ENCODE results near the gene PIEZO2. TPM values are rescaled to one million over a fixed set of nuclear protein-coding genes. Genes with fewer than 3 reads are reported as not detected.

Gene PIEZO2
- total RNA-seq, 1 experiment from 2014 or later: 10.7 TPM

DNA sequence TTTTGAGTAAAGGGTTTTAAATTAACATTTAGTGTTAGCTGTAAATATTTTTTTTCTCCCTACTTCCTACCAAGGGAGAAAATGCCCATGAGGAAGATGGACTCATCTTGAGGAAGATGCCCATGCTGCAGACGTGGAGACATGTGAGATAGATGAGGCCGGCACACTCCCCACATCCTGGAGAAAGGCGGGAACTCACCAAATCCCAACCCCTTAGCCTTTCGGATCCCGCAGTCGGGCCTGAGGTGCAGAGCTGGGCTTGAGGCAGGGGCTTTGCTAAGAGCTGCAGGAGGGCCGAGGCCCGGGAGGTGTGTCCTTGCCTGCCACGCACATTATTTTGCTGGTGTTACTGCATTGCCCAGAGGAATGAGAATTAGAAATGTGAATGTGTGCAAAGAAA is 485.6 kb downstream of the PIEZO2 start (continued):
- TF ChIP-seq, protein P1, sequence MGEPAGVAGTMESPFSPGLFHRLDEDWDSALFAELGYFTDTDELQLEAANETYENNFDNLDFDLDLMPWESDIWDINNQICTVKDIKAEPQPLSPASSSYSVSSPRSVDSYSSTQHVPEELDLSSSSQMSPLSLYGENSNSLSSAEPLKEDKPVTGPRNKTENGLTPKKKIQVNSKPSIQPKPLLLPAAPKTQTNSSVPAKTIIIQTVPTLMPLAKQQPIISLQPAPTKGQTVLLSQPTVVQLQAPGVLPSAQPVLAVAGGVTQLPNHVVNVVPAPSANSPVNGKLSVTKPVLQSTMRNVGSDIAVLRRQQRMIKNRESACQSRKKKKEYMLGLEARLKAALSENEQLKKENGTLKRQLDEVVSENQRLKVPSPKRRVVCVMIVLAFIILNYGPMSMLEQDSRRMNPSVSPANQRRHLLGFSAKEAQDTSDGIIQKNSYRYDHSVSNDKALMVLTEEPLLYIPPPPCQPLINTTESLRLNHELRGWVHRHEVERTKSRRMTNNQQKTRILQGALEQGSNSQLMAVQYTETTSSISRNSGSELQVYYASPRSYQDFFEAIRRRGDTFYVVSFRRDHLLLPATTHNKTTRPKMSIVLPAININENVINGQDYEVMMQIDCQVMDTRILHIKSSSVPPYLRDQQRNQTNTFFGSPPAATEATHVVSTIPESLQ (CRISPR knock-in tag; IDR thresholded peaks at IDR 0.05): no peak

- H3K4me3 Mint-ChIP-seq: no peak overlapping the region
- TF ChIP-seq TEAD4 (CRISPR knock-in tag; IDR thresholded peaks at IDR 0.05): no peak
- no peak for TF ChIP-seq KAT7 (CRISPR knock-in tag; IDR thresholded peaks at IDR 0.05; ENCODE audit: borderline replicate concordance)
- TF ChIP-seq FOXJ3 (CRISPR knock-in tag; IDR thresholded peaks at IDR 0.05; ENCODE audit: borderline replicate concordance): no peak
- no peaks in the 10 kb centered on the region for H3K9me3 Mint-ChIP-seq
- ChIA-PET CTCF (interaction anchor here (0.6 to 0.8 kb wide), 2 partner anchors 101 to 125 kb away, joined by 3 to 4 read pairs; no protein-coding TSS in a partner anchor), POLR2A (no interaction called here)
- peaks cover 26% of the 10 kb centered on the region for H3K4me1 Mint-ChIP-seq
- no peak overlapping the region for H3K27ac Mint-ChIP-seq
- no peak for ATAC-seq
- H3K27me3 Mint-ChIP-seq (ENCODE audit: low read depth): no peaks in the 10 kb centered on the region
- no peak for DNase-seq (ENCODE audit: low spot score)
- no peaks in the 10 kb centered on the region for H3K36me3 Mint-ChIP-seq
Measured at GRCh38 chr18:10661317-10661716, 488.1 kb downstream of the PIEZO2 start.

DNA sequence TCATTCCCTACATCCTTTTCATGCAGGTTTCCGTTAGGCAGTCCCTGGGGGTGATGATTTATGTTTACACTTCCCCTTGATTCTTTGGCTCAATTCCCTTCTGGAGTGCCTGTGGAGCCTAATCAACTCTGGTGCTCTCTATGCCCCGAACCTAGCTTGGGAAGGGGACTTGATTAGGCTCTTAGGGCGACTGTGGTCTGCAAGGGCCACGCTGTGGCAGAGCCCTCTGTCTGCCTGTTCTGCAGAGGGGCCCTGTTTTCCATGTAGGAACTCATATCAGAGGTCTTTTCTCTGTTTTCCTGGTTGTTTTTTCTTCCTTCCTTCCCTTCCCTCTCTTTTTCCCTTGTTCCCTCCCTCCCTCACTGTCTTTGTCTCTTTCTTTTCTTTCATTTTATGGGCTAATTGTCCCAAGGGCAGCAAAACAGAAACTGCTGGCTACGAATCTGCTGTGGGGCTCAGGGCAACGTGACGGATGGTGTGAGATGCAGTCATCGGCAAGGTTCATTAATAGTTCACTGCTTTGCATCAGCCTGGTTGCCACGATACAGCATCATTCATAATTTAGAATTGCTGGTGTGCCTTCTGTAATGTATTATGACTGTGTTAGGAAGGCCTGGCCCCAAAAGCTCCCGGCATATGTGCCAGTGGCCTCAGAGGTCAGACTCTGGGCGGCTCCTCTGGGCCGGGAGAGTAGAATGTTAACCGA is 489.0 kb downstream of the PIEZO2 start:
- TF ChIP-seq CREB1 (CRISPR knock-in tag; IDR thresholded peaks at IDR 0.05) (no peak), NFYB (CRISPR knock-in tag; conservative IDR thresholded peaks at IDR 0.05; ENCODE audit: low read depth) (no peak)
- Mint-ChIP-seq H3K4me3 (no peak overlapping the region), H3K27me3 (ENCODE audit: low read depth) (no peaks in the 10 kb centered on the region), H3K4me1 (peaks cover 26% of the 10 kb centered on the region), H3K36me3 (no peaks in the 10 kb centered on the region), H3K9me3 (no peaks in the 10 kb centered on the region), H3K27ac (no peak overlapping the region)
- CTCF ChIA-PET: interaction anchor here (0.6 to 1.2 kb wide), 3 partner anchors 17 to 1611 kb away, joined by 4 to 7 read pairs (median 5); no protein-coding TSS in a partner anchor
- DNase-seq (ENCODE audit: low spot score) (no peak), ATAC-seq (no peak)
- POLR2A ChIA-PET: no interaction called here

DNA sequence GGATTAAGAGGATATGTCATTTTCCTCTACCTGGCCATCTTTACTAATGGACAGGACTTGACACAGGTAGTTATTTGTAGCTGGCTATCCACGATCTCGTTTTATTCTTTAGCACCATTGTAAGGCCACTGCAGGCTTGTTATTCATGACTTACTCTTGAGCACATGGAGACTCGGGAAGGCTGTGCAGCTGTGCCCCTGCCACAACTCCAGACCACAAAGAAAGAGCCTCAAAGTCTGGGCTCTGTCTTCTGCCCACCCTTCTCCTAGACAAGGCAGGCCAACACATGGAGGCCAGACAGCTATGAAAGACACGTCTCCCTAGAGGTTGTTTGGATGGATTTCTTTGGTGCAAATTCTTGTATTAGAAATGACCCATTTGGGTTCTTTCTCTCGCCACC is 489.8 kb downstream of the PIEZO2 start:
- no peak overlapping the region for H3K4me3 Mint-ChIP-seq
- H3K9me3 Mint-ChIP-seq: no peaks in the 10 kb centered on the region
- H3K27ac Mint-ChIP-seq: no peak overlapping the region
- DNase-seq (ENCODE audit: low spot score) (no peak), ATAC-seq (no peak)
- peaks cover 26% of the 10 kb centered on the region for H3K4me1 Mint-ChIP-seq
- no peak for TF ChIP-seq RELA (CRISPR knock-in tag; IDR thresholded peaks at IDR 0.05; ENCODE audit: borderline replicate concordance)
- TF ChIP-seq, protein P2, sequence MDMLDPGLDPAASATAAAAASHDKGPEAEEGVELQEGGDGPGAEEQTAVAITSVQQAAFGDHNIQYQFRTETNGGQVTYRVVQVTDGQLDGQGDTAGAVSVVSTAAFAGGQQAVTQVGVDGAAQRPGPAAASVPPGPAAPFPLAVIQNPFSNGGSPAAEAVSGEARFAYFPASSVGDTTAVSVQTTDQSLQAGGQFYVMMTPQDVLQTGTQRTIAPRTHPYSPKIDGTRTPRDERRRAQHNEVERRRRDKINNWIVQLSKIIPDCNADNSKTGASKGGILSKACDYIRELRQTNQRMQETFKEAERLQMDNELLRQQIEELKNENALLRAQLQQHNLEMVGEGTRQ (CRISPR knock-in tag; IDR thresholded peaks at IDR 0.05): no peak
- TF ChIP-seq ZNF423 (CRISPR knock-in tag; IDR thresholded peaks at IDR 0.05): no peak
- TF ChIP-seq TP53 (CRISPR knock-in tag; IDR thresholded peaks at IDR 0.05): no peak
- TF ChIP-seq ZNF512 (CRISPR knock-in tag; IDR thresholded peaks at IDR 0.05; ENCODE audit: borderline replicate concordance): no peak
- TF ChIP-seq, protein P3, sequence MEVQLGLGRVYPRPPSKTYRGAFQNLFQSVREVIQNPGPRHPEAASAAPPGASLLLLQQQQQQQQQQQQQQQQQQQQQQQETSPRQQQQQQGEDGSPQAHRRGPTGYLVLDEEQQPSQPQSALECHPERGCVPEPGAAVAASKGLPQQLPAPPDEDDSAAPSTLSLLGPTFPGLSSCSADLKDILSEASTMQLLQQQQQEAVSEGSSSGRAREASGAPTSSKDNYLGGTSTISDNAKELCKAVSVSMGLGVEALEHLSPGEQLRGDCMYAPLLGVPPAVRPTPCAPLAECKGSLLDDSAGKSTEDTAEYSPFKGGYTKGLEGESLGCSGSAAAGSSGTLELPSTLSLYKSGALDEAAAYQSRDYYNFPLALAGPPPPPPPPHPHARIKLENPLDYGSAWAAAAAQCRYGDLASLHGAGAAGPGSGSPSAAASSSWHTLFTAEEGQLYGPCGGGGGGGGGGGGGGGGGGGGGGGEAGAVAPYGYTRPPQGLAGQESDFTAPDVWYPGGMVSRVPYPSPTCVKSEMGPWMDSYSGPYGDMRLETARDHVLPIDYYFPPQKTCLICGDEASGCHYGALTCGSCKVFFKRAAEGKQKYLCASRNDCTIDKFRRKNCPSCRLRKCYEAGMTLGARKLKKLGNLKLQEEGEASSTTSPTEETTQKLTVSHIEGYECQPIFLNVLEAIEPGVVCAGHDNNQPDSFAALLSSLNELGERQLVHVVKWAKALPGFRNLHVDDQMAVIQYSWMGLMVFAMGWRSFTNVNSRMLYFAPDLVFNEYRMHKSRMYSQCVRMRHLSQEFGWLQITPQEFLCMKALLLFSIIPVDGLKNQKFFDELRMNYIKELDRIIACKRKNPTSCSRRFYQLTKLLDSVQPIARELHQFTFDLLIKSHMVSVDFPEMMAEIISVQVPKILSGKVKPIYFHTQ (CRISPR knock-in tag; IDR thresholded peaks at IDR 0.05): no peak
- TF ChIP-seq GRHL2 (CRISPR knock-in tag; IDR thresholded peaks at IDR 0.05; ENCODE audit: insufficient replicate concordance, severe bottlenecking): no peak
- no peak for TF ChIP-seq EMX1 (CRISPR knock-in tag; IDR thresholded peaks at IDR 0.05)
- H3K27me3 Mint-ChIP-seq (ENCODE audit: low read depth): no peaks in the 10 kb centered on the region
- POLR2A ChIA-PET: no interaction called here
- no peaks in the 10 kb centered on the region for H3K36me3 Mint-ChIP-seq
- CTCF ChIA-PET: interaction anchor here (0.6 to 1.2 kb wide), 3 partner anchors 18 to 1612 kb away, joined by 4 to 7 read pairs (median 5); no protein-coding TSS in a partner anchor
